Activated naive CD4-positive, alpha-beta T cell treated with anti-CD3 and anti-CD28 coated beads, Interleukin-2, amount 10 ng/mL, durations not matched to agents 7 days and 5 days (primary cell): ENCODE measurements around the gene FOXF2.
"Not testable (repeated sequence)": the region's sequence is repeated elsewhere in the genome, so short reads cannot be mapped to it uniquely, and the experiment has no call there.

Experiments
- CTCF ChIA-PET: fragments of 350-600 bp; sonication (Branson Sonifier 250); formaldehyde crosslinking; loops from one replicate; lab custom pipeline; 2021; ENCODE audit warnings: antibody characterized with exemption; lab: Charles Lee
- DNase-seq: peaks from one replicate; pipeline ENCODE4 v3.0.0-alpha.2; 2020
- H3K27ac Mint-ChIP-seq: one replicate; pipeline ENCODE4 v1.8.0; 2021; ENCODE audit warnings: mild to moderate bottlenecking, moderate library complexity, mixed read lengths
- H3K27me3 Mint-ChIP-seq: one replicate; pipeline ENCODE4 v1.8.0; 2021; ENCODE audit warnings: mild to moderate bottlenecking, mixed read lengths
- H3K36me3 Mint-ChIP-seq: one replicate; pipeline ENCODE4 v1.8.0; 2021; ENCODE audit warnings: mixed read lengths
- H3K4me1 Mint-ChIP-seq: one replicate; pipeline ENCODE4 v1.8.0; 2021; ENCODE audit warnings: mixed read lengths
- H3K4me3 Mint-ChIP-seq: one replicate; pipeline ENCODE4 v1.8.0; 2021; ENCODE audit warnings: mild to moderate bottlenecking, moderate library complexity, mixed read lengths
- H3K9me3 Mint-ChIP-seq: one replicate; pipeline ENCODE4 v1.8.0; 2021; ENCODE audit warnings: mixed read lengths

The FOXF2 gene

GRCh38 chr6:1367771-1368170 is 21.6 kb upstream of the FOXF2 start:
- H3K4me3 Mint-ChIP-seq, result no peak overlapping the region
- H3K27ac Mint-ChIP-seq, result no peak overlapping the region
- H3K4me1 Mint-ChIP-seq, result no peaks in the 10 kb centered on the region
- DNase-seq, result no peak
- H3K36me3 Mint-ChIP-seq, result no peaks in the 10 kb centered on the region
- H3K27me3 Mint-ChIP-seq, result peaks cover 48% of the 10 kb centered on the region
- CTCF ChIA-PET, result interaction anchor here (0.6 kb wide), 1 partner anchor 11 kb away, joined by 3 read pairs; no protein-coding TSS in a partner anchor
- H3K9me3 Mint-ChIP-seq, result no peaks in the 10 kb centered on the region

GRCh38 chr6:1368940-1369339 is 20.4 kb upstream of the FOXF2 start:
- no peaks in the 10 kb centered on the region for H3K4me1 Mint-ChIP-seq
- H3K36me3 Mint-ChIP-seq, result no peaks in the 10 kb centered on the region
- DNase-seq, result no peak
- peaks cover 56% of the 10 kb centered on the region for H3K27me3 Mint-ChIP-seq
- CTCF ChIA-PET, result no interaction called here
- H3K27ac Mint-ChIP-seq, result no peak overlapping the region
- H3K4me3 Mint-ChIP-seq, result no peak overlapping the region
- no peaks in the 10 kb centered on the region for H3K9me3 Mint-ChIP-seq

GRCh38 chr6:1369695-1370094 is 19.7 kb upstream of the FOXF2 start:
- H3K9me3 Mint-ChIP-seq, H3K27ac Mint-ChIP-seq, H3K36me3 Mint-ChIP-seq, H3K4me1 Mint-ChIP-seq, H3K4me3 Mint-ChIP-seq, CTCF ChIA-PET, DNase-seq: not testable (repeated sequence)
- peaks cover 61% of the 10 kb centered on the region for H3K27me3 Mint-ChIP-seq

- DNase-seq, result no peak
- H3K4me3 Mint-ChIP-seq, result no peak overlapping the region
- H3K36me3 Mint-ChIP-seq, result no peaks in the 10 kb centered on the region
- H3K4me1 Mint-ChIP-seq, result no peaks in the 10 kb centered on the region
- H3K27ac Mint-ChIP-seq, result no peak overlapping the region
- no peaks in the 10 kb centered on the region for H3K9me3 Mint-ChIP-seq
- peaks cover 69% of the 10 kb centered on the region for H3K27me3 Mint-ChIP-seq
- CTCF ChIA-PET, result no interaction called here
These were observed 17.4 kb upstream of the FOXF2 start for GRCh38 chr6:1371933-1372332.

- no peak for DNase-seq
- H3K27me3 Mint-ChIP-seq, result peaks cover 72% of the 10 kb centered on the region
- H3K36me3 Mint-ChIP-seq, result no peaks in the 10 kb centered on the region
- H3K9me3 Mint-ChIP-seq, result no peaks in the 10 kb centered on the region
- no peak overlapping the region for H3K27ac Mint-ChIP-seq
- no peaks in the 10 kb centered on the region for H3K4me1 Mint-ChIP-seq
- H3K4me3 Mint-ChIP-seq, result no peak overlapping the region
- CTCF ChIA-PET, result no interaction called here
These were observed 16.7 kb upstream of the FOXF2 start for GRCh38 chr6:1372690-1373089.

GRCh38 chr6:1376653-1377052 is 12.7 kb upstream of the FOXF2 start:
- H3K27ac Mint-ChIP-seq, result no peak overlapping the region
- peaks cover 91% of the 10 kb centered on the region for H3K27me3 Mint-ChIP-seq
- H3K9me3 Mint-ChIP-seq, result no peaks in the 10 kb centered on the region
- DNase-seq, result no peak
- H3K36me3 Mint-ChIP-seq, result no peaks in the 10 kb centered on the region
- peaks cover 20% of the 10 kb centered on the region for H3K4me1 Mint-ChIP-seq
- CTCF ChIA-PET, result interaction anchor here (0.6 to 1.6 kb wide), 2 partner anchors 14 to 29 kb away, joined by 3 read pairs; no protein-coding TSS in a partner anchor
- H3K4me3 Mint-ChIP-seq, result no peak overlapping the region

GRCh38 chr6:1377526-1377925 is 11.8 kb upstream of the FOXF2 start:
- peaks cover 95% of the 10 kb centered on the region for H3K27me3 Mint-ChIP-seq
- no peak for DNase-seq
- no peaks in the 10 kb centered on the region for H3K36me3 Mint-ChIP-seq
- peaks cover 23% of the 10 kb centered on the region for H3K4me1 Mint-ChIP-seq
- H3K27ac Mint-ChIP-seq, result peak overlapping the region; percentile 73
- CTCF ChIA-PET, result interaction anchor here (0.8 to 1.6 kb wide), 2 partner anchors 9 to 13 kb away, joined by 3 read pairs; no protein-coding TSS in a partner anchor
- no peak overlapping the region for H3K4me3 Mint-ChIP-seq
- H3K9me3 Mint-ChIP-seq, result no peaks in the 10 kb centered on the region

- CTCF ChIA-PET, result interaction anchor here (0.8 to 1.6 kb wide), 2 partner anchors 8 to 12 kb away, joined by 3 read pairs; no protein-coding TSS in a partner anchor
- Mint-ChIP-seq H3K9me3 (no peaks in the 10 kb centered on the region), H3K4me3 (no peak overlapping the region), H3K36me3 (no peaks in the 10 kb centered on the region), H3K4me1 (peaks cover 25% of the 10 kb centered on the region), H3K27me3 (peaks cover 96% of the 10 kb centered on the region), H3K27ac (peak overlapping the region; percentile 73)
- no peak for DNase-seq
These were observed 11.0 kb upstream of the FOXF2 start for GRCh38 chr6:1378065-1379016.

GRCh38 chr6:1379017-1379787 is 10.2 kb upstream of the FOXF2 start:
- H3K9me3 Mint-ChIP-seq, result no peaks in the 10 kb centered on the region
- H3K4me1 Mint-ChIP-seq, result peaks cover 27% of the 10 kb centered on the region
- H3K4me3 Mint-ChIP-seq, result no peak overlapping the region
- H3K27ac Mint-ChIP-seq, result peak overlapping the region; percentile 19
- CTCF ChIA-PET, result interaction anchor here (0.9 kb wide), 1 partner anchor 12 kb away, joined by 5 read pairs; no protein-coding TSS in a partner anchor
- peak; percentile 36 for DNase-seq
- H3K36me3 Mint-ChIP-seq, result no peaks in the 10 kb centered on the region
- H3K27me3 Mint-ChIP-seq, result peaks cover 96% of the 10 kb centered on the region

- CTCF ChIA-PET, result interaction anchor here (0.9 kb wide), 1 partner anchor 11 kb away, joined by 5 read pairs; no protein-coding TSS in a partner anchor
- Mint-ChIP-seq H3K27me3 (peaks cover 96% of the 10 kb centered on the region), H3K4me1 (peaks cover 28% of the 10 kb centered on the region), H3K36me3 (no peaks in the 10 kb centered on the region), H3K4me3 (no peak overlapping the region), H3K27ac (peak overlapping the region; percentile 19), H3K9me3 (no peaks in the 10 kb centered on the region)
- no peak for DNase-seq
These were observed 9.6 kb upstream of the FOXF2 start for GRCh38 chr6:1379788-1380147.

- H3K4me1 Mint-ChIP-seq, result peaks cover 38% of the 10 kb centered on the region
- H3K9me3 Mint-ChIP-seq, result no peaks in the 10 kb centered on the region
- H3K27ac Mint-ChIP-seq, result peak overlapping the region; percentile 66
- H3K4me3 Mint-ChIP-seq, result peak overlapping the region; percentile 4
- CTCF ChIA-PET, result interaction anchor here (0.8 to 2.0 kb wide), 7 partner anchors 11 to 790 kb away, joined by 3 to 7 read pairs (median 4); no protein-coding TSS in a partner anchor
- H3K27me3 Mint-ChIP-seq, result peaks cover 98% of the 10 kb centered on the region
- no peak for DNase-seq
- peaks cover 4% of the 10 kb centered on the region for H3K36me3 Mint-ChIP-seq
These were observed 8.6 kb upstream of the FOXF2 start for GRCh38 chr6:1380625-1381427.

- Mint-ChIP-seq H3K4me1 (peaks cover 41% of the 10 kb centered on the region), H3K27ac (peak overlapping the region; percentile 66), H3K4me3 (no peak overlapping the region), H3K36me3 (peaks cover 4% of the 10 kb centered on the region), H3K27me3 (peaks cover 100% of the 10 kb centered on the region), H3K9me3 (no peaks in the 10 kb centered on the region)
- peak; percentile 59 for DNase-seq
- CTCF ChIA-PET, result interaction anchor here (0.8 to 2.0 kb wide), 8 partner anchors 10 to 791 kb away, joined by 3 to 7 read pairs (median 4); no protein-coding TSS in a partner anchor
These were observed 7.7 kb upstream of the FOXF2 start for GRCh38 chr6:1381481-1382330.
